Measurements from ENCODE around the gene TNXB. TPM values are rescaled to one million over a fixed set of nuclear protein-coding genes. Genes with fewer than 3 reads are reported as not detected.

The TNXB gene
- total and polyA plus RNA-seq, 2 of the 4 experiments (the other 2 are of a cell fraction): 0.05 TPM; not detected in 1

Small RNA genes lying within 50 kb of the gene (microRNA-seq; reads per million reads assigned to microRNA genes)
- not detected for gene RNA5SP206 (ENCODE audit: insufficient read depth, insufficient read length)

Small RNA genes lying within 50 kb of the gene (small RNA-seq; reads per million reads assigned to genes)
- 0 reads per million in 5 experiments for gene RNA5SP206

Other genes with a start within 250 kb of the TNXB start
- gene NEU1, start 246.5 kb downstream of the TNXB start, total RNA-seq (2012; rRNA removed): 23.6 and 28.5 TPM in 2 replicates
- 36.2 and 37.3 TPM in 2 replicates for gene NEU1, start 246.5 kb downstream of the TNXB start, polyA plus RNA-seq (2012; rRNA removed)
- gene SLC44A4, start 230.3 kb downstream of the TNXB start, total RNA-seq (2012; rRNA removed): 0.36 TPM in 1 of 2 replicates, not detected in the other
- gene SLC44A4, start 230.3 kb downstream of the TNXB start, polyA plus RNA-seq (2012; rRNA removed): 0.14 and 0.19 TPM in 2 replicates
- gene EHMT2, start 211.6 kb downstream of the TNXB start, total RNA-seq (2012; rRNA removed): 36.4 and 38.0 TPM in 2 replicates
- 47.7 and 51.2 TPM in 2 replicates for gene EHMT2, start 211.6 kb downstream of the TNXB start, polyA plus RNA-seq (2012; rRNA removed)
- 2.0 and 2.5 TPM in 2 replicates for gene ZBTB12, start 207.3 kb downstream of the TNXB start, total RNA-seq (2012; rRNA removed)
- gene ZBTB12, start 207.3 kb downstream of the TNXB start, polyA plus RNA-seq (2012; rRNA removed): 8.1 and 8.5 TPM in 2 replicates
- gene C2, start 181.6 kb downstream of the TNXB start, total RNA-seq (2012; rRNA removed): under 0.01 and 0.18 TPM in 2 replicates
- gene C2, start 181.6 kb downstream of the TNXB start, polyA plus RNA-seq (2012; rRNA removed): 0.19 and 0.26 TPM in 2 replicates
- 1.4 and 1.8 TPM in 2 replicates for gene CFB, start 163.2 kb downstream of the TNXB start, total RNA-seq (2012; rRNA removed)
- 5.8 and 6.1 TPM in 2 replicates for gene CFB, start 163.2 kb downstream of the TNXB start, polyA plus RNA-seq (2012; rRNA removed)
- gene NELFE, start 150.4 kb downstream of the TNXB start, total RNA-seq (2012; rRNA removed): 76.0 and 90.8 TPM in 2 replicates
- gene NELFE, start 150.4 kb downstream of the TNXB start, polyA plus RNA-seq (2012; rRNA removed): 63.6 and 65.4 TPM in 2 replicates
- 30.6 and 34.7 TPM in 2 replicates for gene SKIC2, start 150.2 kb downstream of the TNXB start, total RNA-seq (2012; rRNA removed)
- gene SKIC2, start 150.2 kb downstream of the TNXB start, polyA plus RNA-seq (2012; rRNA removed): 46.0 and 46.3 TPM in 2 replicates
- 7.8 and 9.3 TPM in 2 replicates for gene DXO, start 137.2 kb downstream of the TNXB start, total RNA-seq (2012; rRNA removed)
- 21.4 and 22.1 TPM in 2 replicates for gene DXO, start 137.2 kb downstream of the TNXB start, polyA plus RNA-seq (2012; rRNA removed)
- 0.83 and 0.90 TPM in 2 replicates for gene C4A, start 127.3 kb downstream of the TNXB start, total RNA-seq (2012; rRNA removed)
- gene C4A, start 127.3 kb downstream of the TNXB start, polyA plus RNA-seq (2012; rRNA removed): 3.6 and 3.8 TPM in 2 replicates
- 0.54 and 0.56 TPM in 2 replicates for gene C4B, start 94.5 kb downstream of the TNXB start, total RNA-seq (2012; rRNA removed)
- 4.2 and 4.4 TPM in 2 replicates for gene C4B, start 94.5 kb downstream of the TNXB start, polyA plus RNA-seq (2012; rRNA removed)
- not detected in 2 replicates for gene CYP21A2, start 70.9 kb downstream of the TNXB start, total RNA-seq (2012; rRNA removed)
- gene CYP21A2, start 70.9 kb downstream of the TNXB start, polyA plus RNA-seq (2012; rRNA removed): 0.03 and 0.10 TPM in 2 replicates
- 5.3 and 7.9 TPM in 2 replicates for gene ATF6B, start 18.9 kb upstream of the TNXB start, total RNA-seq (2012; rRNA removed)
- 62.6 and 69.6 TPM in 2 replicates for gene ATF6B, start 18.9 kb upstream of the TNXB start, polyA plus RNA-seq (2012; rRNA removed)
- 5.8 and 5.9 TPM in 2 replicates for gene FKBPL, start 20.9 kb upstream of the TNXB start, total RNA-seq (2012; rRNA removed)
- 3.4 and 3.6 TPM in 2 replicates for gene FKBPL, start 20.9 kb upstream of the TNXB start, polyA plus RNA-seq (2012; rRNA removed)
- not detected in 2 replicates for gene PRRT1, start 42.6 kb upstream of the TNXB start, total RNA-seq (2012; rRNA removed)
- gene PRRT1, start 42.6 kb upstream of the TNXB start, polyA plus RNA-seq (2012; rRNA removed): 0.87 and 0.99 TPM in 2 replicates
- gene PPT2, start 44.8 kb upstream of the TNXB start, total RNA-seq (2012; rRNA removed): 2.2 and 3.2 TPM in 2 replicates
- gene PPT2, start 44.8 kb upstream of the TNXB start, polyA plus RNA-seq (2012; rRNA removed): 16.2 and 18.7 TPM in 2 replicates
- gene EGFL8, start 55.3 kb upstream of the TNXB start, total RNA-seq (2012; rRNA removed): 0.18 and 0.28 TPM in 2 replicates
- 4.7 and 5.7 TPM in 2 replicates for gene EGFL8, start 55.3 kb upstream of the TNXB start, polyA plus RNA-seq (2012; rRNA removed)
- 27.2 TPM in 2 replicates for gene AGPAT1, start 66.7 kb upstream of the TNXB start, total RNA-seq (2012; rRNA removed)
- 116 and 126 TPM in 2 replicates for gene AGPAT1, start 66.7 kb upstream of the TNXB start, polyA plus RNA-seq (2012; rRNA removed)
- 18.8 and 28.1 TPM in 2 replicates for gene RNF5, start 69.1 kb upstream of the TNXB start, total RNA-seq (2012; rRNA removed)
- gene RNF5, start 69.1 kb upstream of the TNXB start, polyA plus RNA-seq (2012; rRNA removed): 34.1 and 41.4 TPM in 2 replicates
- gene AGER, start 74.9 kb upstream of the TNXB start, total RNA-seq (2012; rRNA removed): 0.18 and 0.28 TPM in 2 replicates
- gene AGER, start 74.9 kb upstream of the TNXB start, polyA plus RNA-seq (2012; rRNA removed): 4.2 and 4.9 TPM in 2 replicates
- gene PBX2, start 80.9 kb upstream of the TNXB start, total RNA-seq (2012; rRNA removed): 13.9 and 17.7 TPM in 2 replicates
- gene PBX2, start 80.9 kb upstream of the TNXB start, polyA plus RNA-seq (2012; rRNA removed): 56.8 and 58.0 TPM in 2 replicates
- 3.0 and 3.9 TPM in 2 replicates for gene GPSM3, start 83.3 kb upstream of the TNXB start, total RNA-seq (2012; rRNA removed)
- 9.8 and 12.2 TPM in 2 replicates for gene GPSM3, start 83.3 kb upstream of the TNXB start, polyA plus RNA-seq (2012; rRNA removed)
- gene NOTCH4, start 114.7 kb upstream of the TNXB start, total RNA-seq (2012; rRNA removed): 1.3 and 2.2 TPM in 2 replicates
- 0.76 and 0.96 TPM in 2 replicates for gene NOTCH4, start 114.7 kb upstream of the TNXB start, polyA plus RNA-seq (2012; rRNA removed)